Retinal pigment epithelial cell (primary cell): Measurements from ENCODE around the gene CYP27A1.

Source experiments
- DNase-seq: peaks from one replicate; pipeline ENCODE4 v3.0.0-alpha.2; 2010; ENCODE audit warnings: low read depth
- H3K4me3 ChIP-seq: 2 replicates; pipeline ENCODE4 v1.5.1; 2011; ENCODE audit warnings: mild to moderate bottlenecking, low read length, control low read depth, moderate library complexity
- CTCF ChIP-seq: conservative IDR thresholded peaks from 2 replicates; pipeline ENCODE4 v1.5.1; 2011; ENCODE audit warnings: low read depth, low read length, control low read depth, inconsistent platforms

The CYP27A1 gene

GRCh38 chr2:218781691-218782527, at the start of gene CYP27A1:
Gene CYP27A1, plus strand, starts transcription at chr2:218782147. Its CDS starts 36 bp downstream, at chr2:218782183.
- no peak for TF ChIP-seq CTCF
- peak within 1 kb of the TSS; percentile 76 for H3K4me3 ChIP-seq
- no peak for DNase-seq

- no peak for TF ChIP-seq CTCF
- H3K4me3 ChIP-seq: no peak overlapping the region
- no peak for DNase-seq
These were observed 49.2 kb upstream of the CYP27A1 start for GRCh38 chr2:218732761-218733158.

- no peak overlapping the region for H3K4me3 ChIP-seq
- TF ChIP-seq CTCF: no peak
- no peak for DNase-seq
These were observed 48.6 kb upstream of the CYP27A1 start for GRCh38 chr2:218733171-218734021.

- TF ChIP-seq CTCF: no peak
- peak; percentile 78 for DNase-seq
- no peak overlapping the region for H3K4me3 ChIP-seq
These were observed 47.6 kb upstream of the CYP27A1 start for GRCh38 chr2:218734190-218734975.

GRCh38 chr2:218736531-218736930, 45.4 kb upstream of the CYP27A1 start:
- DNase-seq: no peak
- no peak for TF ChIP-seq CTCF
- no peak overlapping the region for H3K4me3 ChIP-seq

GRCh38 chr2:218743068-218743467, 38.9 kb upstream of the CYP27A1 start:
- DNase-seq: no peak
- TF ChIP-seq CTCF: no peak
- no peak overlapping the region for H3K4me3 ChIP-seq
